Lung (tissue), 12 donors: ENCODE results near the gene MRPS14. TPM values are rescaled to one million over a fixed set of nuclear protein-coding genes. Genes with fewer than 3 reads are reported as not detected.

ENCODE experiments used
- ATAC-seq: fragments of 200-7000 bp; cut with Tn5 transposase; one replicate; pipeline ENCODE4 v1.9.1; 2020; ENCODE audit warnings: moderate number of reproducible peaks; ENCODE audit not compliant: insufficient read depth, low FRiP score
- DNase-seq, 3 donors: peaks; one replicate each; pipeline ENCODE4 v3.0.0-alpha.2; 2013 to 2017
- H3K27ac ChIP-seq, 2 donors: one replicate each; pipeline ENCODE4 v1.5.1; 2013; ENCODE audit warnings: mild to moderate bottlenecking in 2 of 2, moderate library complexity in 2 of 2, control low read depth in 1 of 2, inconsistent platforms in 1 of 2, low read depth in 1 of 2, low read length in 1 of 2
- H3K27me3 ChIP-seq, 3 donors: one replicate each; pipeline ENCODE4 v1.5.1; 2013; ENCODE audit warnings: low read length in 2 of 3; ENCODE audit not compliant: control insufficient read depth in 3 of 3, insufficient read depth in 3 of 3
- H3K36me3 ChIP-seq, 4 donors: one replicate each; pipeline ENCODE4 v1.5.1; 2013; ENCODE audit warnings: low read length in 4 of 4, mild to moderate bottlenecking in 1 of 4, moderate library complexity in 1 of 4; ENCODE audit not compliant: control insufficient read depth in 4 of 4, insufficient read depth in 4 of 4
- H3K4me1 ChIP-seq, 5 donors: one replicate each; pipeline ENCODE4 v1.5.1; 2013; ENCODE audit warnings: low read length in 5 of 5, mild to moderate bottlenecking in 2 of 5, moderate library complexity in 1 of 5; ENCODE audit not compliant: control insufficient read depth in 5 of 5, insufficient read depth in 5 of 5
- H3K4me3 ChIP-seq: one replicate; pipeline ENCODE4 v1.5.1; 2013; ENCODE audit warnings: mild to moderate bottlenecking, control low read depth, moderate library complexity
- H3K9ac ChIP-seq, 2 donors: one replicate each; pipeline ENCODE4 v1.5.1; 2013; ENCODE audit warnings: low read length in 2 of 2, control low read depth in 1 of 2; ENCODE audit not compliant: insufficient read depth in 1 of 2
- H3K9me3 ChIP-seq, 4 donors: one replicate each; pipeline ENCODE4 v1.5.1; 2013; ENCODE audit warnings: low read length in 3 of 4, mild to moderate bottlenecking in 1 of 4, moderate library complexity in 1 of 4; ENCODE audit not compliant: control insufficient read depth in 4 of 4, insufficient read depth in 3 of 4
- CTCF ChIP-seq: IDR thresholded peaks from 2 replicates; pipeline ENCODE4 v1.5.1; 2012; ENCODE audit warnings: mild to moderate bottlenecking; ENCODE audit errors: control extremely low read depth, extremely low read depth
- WGBS, 2 donors: extraction: QIAGEN DNeasy Blood & Tissue Kit; methylation state at CpG; one replicate each; pipeline ENCODE4 v1.1.7; 2013; 5-methylcytosine and 5-hydroxymethylcytosine counted together
- polyA plus RNA-seq, 2 donors: library from polyadenylated mRNA; stranded (reverse); fragments of 200-250 nt; gene quantifications; one replicate each; pipeline ENCODE4 v1.2.1, GENCODE V29; 2013
- total RNA-seq, 2 donors: library from RNA; depleted of rRNA in 1 of 2; stranded (reverse); fragments of >200 nt in 1 of 2; gene quantifications; one replicate each; pipeline ENCODE4 v1.2.1, GENCODE V29; 2014 to 2021
- donor health status: control.
- donor health status: control.
- donor health status: Bipolar disorder and iron deficiency.
- donor health status: healthy.
- donor health status: DM: yes; HTN: yes; CAD: no.

MRPS14 gene
- total and polyA plus RNA-seq, 4 donors, result 13.4 to 39.7 (median 23.5) TPM

- Histone ChIP-seq H3K36me3 (peaks cover 0 to 3% (median under 1%) of the 10 kb centered on the region in 4 donors), H3K4me3 (peak overlapping the region; percentile 89), H3K27ac (peak overlapping the region in 1 of 2 donors; percentile 97), H3K4me1 (peaks cover 3 to 29% (median 6%) of the 10 kb centered on the region in 5 donors), H3K9ac (peak overlapping the region; percentile 76 to 81), H3K9me3 (no peaks in the 10 kb centered on the region), H3K27me3 (no peaks in the 10 kb centered on the region)
- 4 to 8% methylated on average over 5 of the region's 5 CpGs for WGBS, 2 donors
- no peak for DNase-seq
- no peak for TF ChIP-seq CTCF
- no peak for ATAC-seq
These were observed 22.5 kb downstream of the MRPS14 start for GRCh38 chr1:175000697-175001187.

DNA sequence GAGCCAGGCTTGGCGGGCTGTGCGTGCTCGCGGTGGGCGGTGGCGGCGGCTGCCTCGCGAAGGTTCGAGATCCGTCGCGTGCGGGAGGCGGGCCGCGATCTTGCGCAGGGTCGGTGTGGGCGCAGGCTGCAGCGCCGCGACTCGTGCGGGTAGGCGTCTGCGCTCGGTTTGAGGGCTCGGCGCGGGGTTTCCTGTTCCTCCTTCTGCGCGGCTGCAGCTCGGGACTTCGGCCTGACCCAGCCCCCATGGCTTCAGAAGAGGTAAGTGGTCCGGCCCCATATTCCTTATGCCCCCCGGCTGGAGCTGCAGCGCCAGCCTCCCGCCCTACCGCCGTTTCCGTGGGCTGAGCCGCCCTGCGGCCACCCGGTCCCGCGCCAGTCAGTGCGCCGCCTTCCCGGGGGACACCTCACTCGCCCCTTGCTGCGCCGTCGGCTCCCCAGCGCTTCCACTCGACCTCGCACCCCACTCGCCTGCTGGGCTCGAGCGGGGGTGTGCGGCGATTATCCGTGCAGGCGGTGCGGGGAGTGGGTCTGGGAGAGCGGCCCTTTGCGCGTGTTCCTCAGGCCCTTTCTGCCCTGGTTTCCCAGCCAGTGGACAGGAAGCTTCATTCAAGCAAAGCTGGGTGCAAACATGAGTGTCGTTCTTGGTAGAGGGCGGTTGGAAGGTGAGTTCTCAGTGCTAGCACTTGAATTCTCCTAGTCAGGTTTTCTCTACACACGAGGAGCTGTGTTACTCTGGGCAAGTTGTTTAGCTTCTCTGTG, 23.1 kb downstream of the MRPS14 start, which contains the start of gene CACYBP:
Gene CACYBP, plus strand, starts transcription at position 12 of the 761 bp plus-strand sequence. Its CDS starts 234 bp downstream, at position 246.
- ATAC-seq, result no peak
- peak in 2 of 3 donors; percentile 50 to 54 for DNase-seq
- H3K36me3 ChIP-seq, result peaks cover 0 to 3% (median under 1%) of the 10 kb centered on the region in 4 donors
- H3K27ac ChIP-seq, result peak within 1 kb of the TSS; percentile 96 to 97
- H3K4me3 ChIP-seq, result peak within 1 kb of the TSS; percentile 89
- WGBS, 2 donors, result 0% methylated on average over 61 to 71 of the region's 71 CpGs
- H3K9me3 ChIP-seq, result no peaks in the 10 kb centered on the region
- H3K9ac ChIP-seq, result peak within 1 kb of the TSS; percentile 97 to 99
- H3K4me1 ChIP-seq, result peaks cover 3 to 29% (median 6%) of the 10 kb centered on the region in 5 donors
- TF ChIP-seq CTCF, result no peak
- H3K27me3 ChIP-seq, result no peaks in the 10 kb centered on the region

- H3K4me1 ChIP-seq, result peaks cover 3 to 29% (median 6%) of the 10 kb centered on the region in 5 donors
- peak overlapping the region; percentile 97 to 99 for H3K9ac ChIP-seq
- no peaks in the 10 kb centered on the region for H3K27me3 ChIP-seq
- H3K4me3 ChIP-seq, result peak overlapping the region; percentile 89
- H3K36me3 ChIP-seq, result no peaks in the 10 kb centered on the region
- peak; percentile 89 for ATAC-seq
- peak overlapping the region; percentile 96 to 97 for H3K27ac ChIP-seq
- DNase-seq, result peak; percentile 99 to 100 (median 99)
- TF ChIP-seq CTCF, result no peak
- 0% methylated on average over 58 of the region's 58 CpGs for WGBS, 2 donors
- H3K9me3 ChIP-seq, result no peaks in the 10 kb centered on the region
These were observed 23.8 kb downstream of the MRPS14 start for GRCh38 chr1:174999216-174999935.
